Gastrocnemius medialis (tissue), 4 donors: ENCODE data around the gene NHERF2.

Experiments
- POLR2A ChIP-seq, 2 donors: fragments of 450-650 bp; IDR thresholded peaks; one replicate each; pipeline ENCODE4 v1.6.1; 2017; ENCODE audit warnings: antibody characterized with exemption in 2 of 2, mild to moderate bottlenecking in 2 of 2, moderate library complexity in 2 of 2
- TF ChIP-seq, protein P1 (sequence below), 5 experiments: fragments of 450-650 bp in 3 of 5; fragments of 200-600 bp in 2 of 5; sonication (generic) in 2 of 5; IDR thresholded peaks in 4 of 5; conservative IDR thresholded peaks in 1 of 5; 1 replicate in 4 of 5; 2 replicates in 1 of 5; pipeline ENCODE4 v1.5.1; 2016 to 2019; ENCODE audit warnings: antibody characterized with exemption in 5 of 5, mild to moderate bottlenecking in 3 of 5, moderate library complexity in 3 of 5

DNA sequence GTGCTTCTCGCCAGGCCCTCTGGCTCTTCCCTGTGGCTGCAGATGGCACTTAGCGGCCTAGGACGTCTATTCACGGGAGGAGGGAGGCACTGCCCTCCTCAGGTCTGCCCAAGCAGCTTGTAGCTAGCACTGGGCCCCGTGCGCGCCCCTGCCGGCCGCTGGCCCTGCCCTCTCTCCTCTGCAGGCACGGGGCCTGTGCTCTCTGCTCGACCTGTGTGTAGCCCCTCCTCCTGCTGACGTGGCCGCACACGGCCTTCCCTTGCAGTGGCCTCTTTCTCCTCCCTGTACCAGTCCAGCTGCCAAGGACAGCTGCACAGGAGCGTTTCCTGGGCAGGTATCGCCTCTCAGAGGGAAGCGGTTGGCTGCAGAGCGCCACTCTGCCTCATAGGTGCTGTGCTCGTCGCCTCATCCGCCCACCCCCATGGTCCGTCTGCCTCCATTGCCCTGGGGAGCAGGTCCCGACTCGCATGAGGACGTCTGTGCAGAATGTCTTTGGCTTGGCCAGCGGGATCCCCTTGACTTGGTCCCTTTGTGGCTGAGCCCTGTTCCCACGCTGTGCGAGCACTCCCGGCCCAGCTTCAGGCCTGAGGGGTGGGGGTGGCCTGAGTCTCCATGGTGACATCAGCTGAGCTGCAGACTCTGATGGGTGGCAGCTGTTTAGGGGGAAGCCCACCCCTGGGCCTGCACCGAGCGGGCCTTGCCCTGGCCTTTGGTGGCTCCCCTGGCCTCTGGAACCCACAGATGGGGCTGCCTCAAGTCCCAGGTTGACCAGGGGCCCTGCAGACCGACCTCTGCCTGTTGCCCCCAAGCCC lies 55.7 kb downstream of the NHERF2 start:
- TF ChIP-seq, protein P1, sequence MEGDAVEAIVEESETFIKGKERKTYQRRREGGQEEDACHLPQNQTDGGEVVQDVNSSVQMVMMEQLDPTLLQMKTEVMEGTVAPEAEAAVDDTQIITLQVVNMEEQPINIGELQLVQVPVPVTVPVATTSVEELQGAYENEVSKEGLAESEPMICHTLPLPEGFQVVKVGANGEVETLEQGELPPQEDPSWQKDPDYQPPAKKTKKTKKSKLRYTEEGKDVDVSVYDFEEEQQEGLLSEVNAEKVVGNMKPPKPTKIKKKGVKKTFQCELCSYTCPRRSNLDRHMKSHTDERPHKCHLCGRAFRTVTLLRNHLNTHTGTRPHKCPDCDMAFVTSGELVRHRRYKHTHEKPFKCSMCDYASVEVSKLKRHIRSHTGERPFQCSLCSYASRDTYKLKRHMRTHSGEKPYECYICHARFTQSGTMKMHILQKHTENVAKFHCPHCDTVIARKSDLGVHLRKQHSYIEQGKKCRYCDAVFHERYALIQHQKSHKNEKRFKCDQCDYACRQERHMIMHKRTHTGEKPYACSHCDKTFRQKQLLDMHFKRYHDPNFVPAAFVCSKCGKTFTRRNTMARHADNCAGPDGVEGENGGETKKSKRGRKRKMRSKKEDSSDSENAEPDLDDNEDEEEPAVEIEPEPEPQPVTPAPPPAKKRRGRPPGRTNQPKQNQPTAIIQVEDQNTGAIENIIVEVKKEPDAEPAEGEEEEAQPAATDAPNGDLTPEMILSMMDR (IDR thresholded peaks at IDR 0.05 in 4 of 5, conservative IDR thresholded peaks at IDR 0.05 in 1 of 5) = no peak
- no peak for TF ChIP-seq POLR2A (IDR thresholded peaks at IDR 0.05)
